Putamen (tissue), 1 donor: ENCODE measurements around the gene PTGFR.

Experiments
- DNase-seq: peaks from one replicate; pipeline ENCODE4 v3.0.0-alpha.2; 2016; ENCODE audit warnings: low spot score

PTGFR gene

GRCh38 chr1:78520843-78521242 lies 30.1 kb downstream of the PTGFR start:
- no peak for DNase-seq

GRCh38 chr1:78522136-78522535 lies 31.4 kb downstream of the PTGFR start:
- DNase-seq: no peak

DNA sequence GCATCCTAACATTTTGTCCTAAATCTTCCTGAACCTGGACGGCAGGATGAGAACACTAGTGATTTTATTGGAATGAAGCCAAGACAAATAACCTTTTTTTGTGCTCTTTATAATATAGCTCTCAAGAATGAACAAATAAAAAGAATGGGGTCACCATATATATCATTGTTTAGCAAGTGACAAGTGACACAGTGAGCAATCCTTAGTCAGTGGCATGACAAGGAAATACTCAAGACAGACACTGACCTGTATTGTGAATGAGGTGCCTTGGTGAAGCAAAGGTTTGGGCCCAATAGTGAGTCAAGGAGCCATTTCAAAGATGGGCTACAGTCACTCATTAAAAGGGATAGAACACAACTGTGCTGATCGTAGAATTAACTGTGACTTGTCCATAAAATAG lies 35.7 kb downstream of the PTGFR start:
- DNase-seq: no peak

- no peak for DNase-seq
Measured at GRCh38 chr1:78527706-78528105, 36.9 kb downstream of the PTGFR start.

DNA sequence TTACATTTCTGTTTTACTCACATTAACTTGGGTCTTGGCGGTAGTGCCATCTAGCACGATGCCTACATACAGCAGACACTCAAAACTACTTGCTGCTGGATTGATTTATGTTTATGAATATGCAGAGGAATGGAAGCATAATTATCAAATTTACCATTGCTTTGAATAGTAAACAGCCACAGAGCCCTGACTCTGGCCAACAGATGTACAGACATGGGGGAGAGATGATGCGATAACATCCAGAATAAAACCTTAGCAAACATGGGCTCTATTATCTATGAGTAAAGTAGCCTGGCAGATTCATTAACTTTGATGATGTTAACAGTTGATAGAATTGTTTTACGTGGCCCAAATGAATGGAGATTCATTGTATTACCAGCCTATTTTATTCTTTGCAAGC lies 42.8 kb downstream of the PTGFR start:
- no peak for DNase-seq

DNA sequence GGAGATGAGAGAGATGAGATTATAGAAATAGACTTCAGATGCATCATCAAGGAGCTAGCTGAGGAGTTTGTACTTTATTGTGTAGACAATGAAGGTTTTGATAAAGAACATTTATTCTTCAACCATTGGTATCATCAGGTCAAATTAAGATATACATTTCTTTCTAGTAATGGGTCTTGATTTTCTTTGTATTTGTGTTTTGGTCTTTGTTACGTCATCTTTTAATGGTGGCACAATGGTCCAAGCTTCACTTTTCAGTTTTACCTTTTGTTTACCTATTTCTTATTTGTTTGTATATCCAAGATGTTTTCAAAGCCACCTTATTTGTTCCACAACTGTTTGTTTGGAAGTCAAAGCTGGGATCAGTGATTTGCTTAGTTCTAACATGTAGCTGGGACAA lies 44.5 kb downstream of the PTGFR start:
- DNase-seq: no peak

DNA sequence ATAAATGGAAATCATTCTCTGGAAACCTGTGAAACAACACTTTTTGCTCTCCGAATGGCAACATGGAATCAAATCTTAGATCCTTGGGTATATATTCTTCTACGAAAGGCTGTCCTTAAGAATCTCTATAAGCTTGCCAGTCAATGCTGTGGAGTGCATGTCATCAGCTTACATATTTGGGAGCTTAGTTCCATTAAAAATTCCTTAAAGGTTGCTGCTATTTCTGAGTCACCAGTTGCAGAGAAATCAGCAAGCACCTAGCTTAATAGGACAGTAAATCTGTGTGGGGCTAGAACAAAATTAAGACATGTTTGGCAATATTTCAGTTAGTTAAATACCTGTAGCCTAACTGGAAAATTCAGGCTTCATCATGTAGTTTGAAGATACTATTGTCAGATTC lies 45.7 kb downstream of the PTGFR start:
- DNase-seq: no peak

DNA sequence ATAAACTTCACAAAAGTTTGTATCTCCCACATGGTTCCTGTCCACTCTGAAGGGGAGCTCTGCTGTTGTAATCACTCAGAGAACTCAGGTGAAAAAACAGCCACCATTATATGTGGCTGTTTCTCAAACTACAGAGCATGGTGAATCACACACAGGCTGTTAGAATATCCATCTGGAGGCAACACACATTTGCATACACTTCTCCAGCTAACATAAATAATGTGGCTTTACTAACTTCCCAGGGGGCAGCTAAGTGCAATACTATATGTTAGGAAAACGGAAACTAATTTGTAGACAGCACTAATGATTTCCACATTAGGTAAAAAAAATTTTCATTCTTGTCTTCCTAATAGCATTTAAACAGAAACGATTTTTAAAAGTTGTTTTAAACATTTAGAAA lies 49.3 kb downstream of the PTGFR start:
- DNase-seq: no peak

- DNase-seq: no peak
Measured at GRCh38 chr1:78541479-78541878, 50.7 kb downstream of the PTGFR start.

- no peak for DNase-seq
Measured at GRCh38 chr1:78543941-78544643, 53.3 kb downstream of the PTGFR start.

DNA sequence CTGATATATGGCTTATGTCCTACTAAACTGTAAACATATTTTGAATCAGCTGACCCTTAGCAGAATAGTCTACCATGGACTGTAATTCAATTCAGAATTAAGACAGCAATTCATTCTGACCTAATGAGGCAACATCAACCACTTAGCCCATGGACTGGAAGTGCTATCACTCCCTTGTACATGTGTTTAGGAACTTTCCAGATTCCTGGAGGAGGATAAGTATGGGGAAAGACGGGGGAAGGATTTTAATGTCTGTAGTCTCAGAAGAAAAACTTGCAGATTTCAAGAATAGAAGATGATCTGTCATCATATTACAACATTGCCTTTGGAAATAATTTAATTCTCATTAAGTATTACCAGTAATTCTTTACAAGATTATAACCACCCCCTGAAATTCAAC lies 56.3 kb downstream of the PTGFR start:
- DNase-seq: no peak

- DNase-seq: no peak
Measured at GRCh38 chr1:78549331-78549730, 58.6 kb downstream of the PTGFR start.

DNA sequence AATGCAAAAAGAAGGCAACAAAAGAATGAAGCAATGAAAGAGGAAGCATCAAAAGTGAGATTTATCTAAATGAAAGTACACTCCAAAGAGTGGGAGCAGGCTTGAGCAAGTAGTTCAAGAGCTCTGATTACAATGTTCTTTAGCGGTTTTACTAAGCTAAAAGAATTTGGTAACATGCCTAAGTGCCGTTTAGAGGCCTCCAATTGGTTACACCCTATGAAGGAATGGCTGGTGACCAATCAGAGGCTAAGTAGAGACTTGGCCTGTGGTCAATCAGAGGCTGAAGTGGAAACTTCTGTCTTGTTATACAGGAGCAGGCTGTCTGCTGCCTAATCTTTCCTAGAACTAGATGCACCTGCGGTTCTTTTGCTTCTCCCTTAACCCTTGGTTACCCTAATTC lies 59.1 kb downstream of the PTGFR start:
- no peak for DNase-seq

DNA sequence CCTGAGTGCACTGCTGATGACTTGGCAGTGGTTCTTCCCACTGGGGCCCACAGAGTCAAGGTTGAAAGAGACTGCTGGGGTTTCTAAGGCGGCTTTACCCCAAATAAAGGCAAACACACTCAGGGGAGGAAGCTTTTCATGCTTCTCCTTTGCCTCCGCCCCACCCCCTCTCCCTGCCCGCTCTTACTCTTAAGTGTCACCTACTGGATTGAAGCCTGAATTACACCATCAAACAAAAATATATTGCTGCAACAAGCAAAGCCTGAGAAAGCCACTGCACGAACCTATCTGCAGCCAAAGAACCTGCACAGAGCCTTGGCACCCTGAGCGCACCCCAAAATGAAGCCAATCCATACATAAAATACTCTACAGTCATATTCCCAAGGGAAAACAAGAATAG lies 63.1 kb downstream of the PTGFR start:
- no peak for DNase-seq

GRCh38 chr1:78554840-78555239 lies 64.1 kb downstream of the PTGFR start:
- DNase-seq: no peak

GRCh38 chr1:78559680-78560079 lies 68.9 kb downstream of the PTGFR start:
- no peak for DNase-seq

GRCh38 chr1:78560811-78561210 lies 70.0 kb downstream of the PTGFR start:
- no peak for DNase-seq

GRCh38 chr1:78561856-78562255 lies 71.1 kb downstream of the PTGFR start:
- no peak for DNase-seq

GRCh38 chr1:78565393-78565792 lies 74.6 kb downstream of the PTGFR start:
- no peak for DNase-seq

- DNase-seq: no peak
Measured at GRCh38 chr1:78570539-78570938, 79.8 kb downstream of the PTGFR start.

- DNase-seq: no peak
Measured at GRCh38 chr1:78577257-78578100, 86.7 kb downstream of the PTGFR start.

DNA sequence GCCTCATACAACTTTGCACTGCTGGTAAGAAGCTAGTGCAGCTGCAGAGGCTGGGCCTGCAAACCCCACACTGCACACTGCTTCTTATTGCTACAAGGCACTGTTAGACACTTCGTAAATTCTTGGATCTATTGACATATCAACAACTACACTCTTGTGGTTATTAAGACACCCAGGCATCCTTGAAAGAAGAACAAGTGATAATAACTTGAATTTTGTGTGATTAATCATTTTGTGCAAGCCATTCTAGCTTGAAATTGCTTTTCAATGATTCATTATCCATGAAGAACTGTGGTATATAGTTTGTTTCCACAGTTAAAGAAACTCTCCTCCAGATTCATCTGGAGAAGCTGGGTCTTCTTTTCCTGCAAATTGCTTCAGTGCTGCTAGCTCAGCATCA lies 95.8 kb downstream of the PTGFR start:
- DNase-seq: no peak

- no peak for DNase-seq
Measured at GRCh38 chr1:78587211-78587610, 96.4 kb downstream of the PTGFR start.
